SK-N-SH treated with all-trans-retinoic acid at 6 μM for 48 hours (cell line): ENCODE data around the gene LIMK1.

Experiments
- CREB5 ChIP-seq: fragments of 250-450 bp; sonication (Bioruptor Pico); IDR thresholded peaks from 2 replicates; pipeline ENCODE4 v1.5.1; 2020; ENCODE audit warnings: low read depth, mild to moderate bottlenecking, moderate library complexity
- ESRRG ChIP-seq: fragments of 250-450 bp; sonication (Bioruptor Pico); IDR thresholded peaks from 2 replicates; pipeline ENCODE4 v1.6.1; 2021; ENCODE audit warnings: mild to moderate bottlenecking
- ISL1 ChIP-seq: fragments of 250-450 bp; sonication (Bioruptor Pico); IDR thresholded peaks from 2 replicates; pipeline ENCODE4 v2.1.2; 2022; ENCODE audit warnings: mild to moderate bottlenecking, moderate library complexity
- OSR1 ChIP-seq: fragments of 250-450 bp; sonication (Bioruptor Pico); IDR thresholded peaks from 2 replicates; pipeline ENCODE4 v1.8.0; 2022; ENCODE audit warnings: moderate library complexity, mild to moderate bottlenecking, inconsistent platforms
- RARB ChIP-seq: fragments of 250-450 bp; sonication (Bioruptor Pico); IDR thresholded peaks from 2 replicates; pipeline ENCODE4 v1.8.0; 2021; ENCODE audit warnings: mild to moderate bottlenecking, moderate library complexity
- TCF4 ChIP-seq: fragments of 250-450 bp; sonication (Bioruptor Pico); IDR thresholded peaks from 2 replicates; pipeline ENCODE4 v1.8.0; 2021; ENCODE audit warnings: mild to moderate bottlenecking, moderate library complexity, borderline replicate concordance
- TOX ChIP-seq: fragments of 250-450 bp; sonication (Bioruptor Pico); IDR thresholded peaks from 2 replicates; pipeline ENCODE4 v1.8.0; 2021; ENCODE audit warnings: mild to moderate bottlenecking, moderate library complexity, borderline replicate concordance
- ZC3H10 ChIP-seq: fragments of 250-450 bp; sonication (Bioruptor Pico); IDR thresholded peaks from 2 replicates; pipeline ENCODE4 v1.5.1; 2021; ENCODE audit warnings: mild to moderate bottlenecking, moderate library complexity
- ZFP3 ChIP-seq: fragments of 250-450 bp; sonication (Bioruptor Pico); IDR thresholded peaks from 2 replicates; pipeline ENCODE4 v1.5.0; 2020; ENCODE audit warnings: mild to moderate bottlenecking, moderate library complexity
- ZFP30 ChIP-seq: fragments of 450-650 bp; formaldehyde crosslinking; IDR thresholded peaks from 2 replicates; pipeline ENCODE4 v1.5.0; 2022; ENCODE audit warnings: mild to moderate bottlenecking, moderate library complexity
- ZNF565 ChIP-seq: fragments of 450-650 bp; formaldehyde crosslinking; conservative IDR thresholded peaks from 2 replicates; pipeline ENCODE4 v1.5.0; 2020; ENCODE audit warnings: low read depth, mild to moderate bottlenecking, moderate library complexity
- TF ChIP-seq, protein P1 (sequence below): fragments of 250-450 bp; sonication (Bioruptor Pico); IDR thresholded peaks from 2 replicates; pipeline ENCODE4 v1.8.0; 2020; ENCODE audit warnings: mild to moderate bottlenecking, moderate library complexity, borderline replicate concordance
- TF ChIP-seq, protein P2 (sequence below): fragments of 250-450 bp; sonication (Bioruptor Pico); IDR thresholded peaks from 2 replicates; pipeline ENCODE4 v1.5.1; 2021; ENCODE audit warnings: mild to moderate bottlenecking, moderate library complexity
- TF ChIP-seq, protein P3 (sequence below): fragments of 250-450 bp; sonication (Bioruptor Pico); IDR thresholded peaks from 2 replicates; pipeline ENCODE4 v1.8.0; 2021; ENCODE audit warnings: low read depth, mild to moderate bottlenecking, moderate library complexity, borderline replicate concordance

DNA sequence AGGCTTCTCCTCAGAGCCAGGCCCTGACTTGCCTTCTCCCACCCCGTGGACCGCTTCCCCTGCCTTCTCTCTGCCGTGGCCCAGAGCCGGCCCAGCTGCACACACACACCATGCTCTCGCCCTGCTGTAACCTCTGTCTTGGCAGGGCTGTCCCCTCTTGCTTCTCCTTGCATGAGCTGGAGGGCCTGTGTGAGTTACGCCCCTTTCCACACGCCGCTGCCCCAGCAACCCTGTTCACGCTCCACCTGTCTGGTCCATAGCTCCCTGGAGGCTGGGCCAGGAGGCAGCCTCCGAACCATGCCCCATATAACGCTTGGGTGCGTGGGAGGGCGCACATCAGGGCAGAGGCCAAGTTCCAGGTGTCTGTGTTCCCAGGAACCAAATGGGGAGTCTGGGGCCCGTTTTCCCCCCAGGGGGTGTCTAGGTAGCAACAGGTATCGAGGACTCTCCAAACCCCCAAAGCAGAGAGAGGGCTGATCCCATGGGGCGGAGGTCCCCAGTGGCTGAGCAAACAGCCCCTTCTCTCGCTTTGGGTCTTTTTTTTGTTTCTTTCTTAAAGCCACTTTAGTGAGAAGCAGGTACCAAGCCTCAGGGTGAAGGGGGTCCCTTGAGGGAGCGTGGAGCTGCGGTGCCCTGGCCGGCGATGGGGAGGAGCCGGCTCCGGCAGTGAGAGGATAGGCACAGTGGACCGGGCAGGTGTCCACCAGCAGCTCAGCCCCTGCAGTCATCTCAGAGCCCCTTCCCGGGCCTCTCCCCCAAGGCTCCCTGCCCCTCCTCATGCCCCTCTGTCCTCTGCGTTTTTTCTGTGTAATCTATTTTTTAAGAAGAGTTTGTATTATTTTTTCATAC is 38.0 kb downstream of the LIMK1 start:
- TF ChIP-seq CREB5 (CRISPR knock-in tag): no peak
- TF ChIP-seq, protein P1, sequence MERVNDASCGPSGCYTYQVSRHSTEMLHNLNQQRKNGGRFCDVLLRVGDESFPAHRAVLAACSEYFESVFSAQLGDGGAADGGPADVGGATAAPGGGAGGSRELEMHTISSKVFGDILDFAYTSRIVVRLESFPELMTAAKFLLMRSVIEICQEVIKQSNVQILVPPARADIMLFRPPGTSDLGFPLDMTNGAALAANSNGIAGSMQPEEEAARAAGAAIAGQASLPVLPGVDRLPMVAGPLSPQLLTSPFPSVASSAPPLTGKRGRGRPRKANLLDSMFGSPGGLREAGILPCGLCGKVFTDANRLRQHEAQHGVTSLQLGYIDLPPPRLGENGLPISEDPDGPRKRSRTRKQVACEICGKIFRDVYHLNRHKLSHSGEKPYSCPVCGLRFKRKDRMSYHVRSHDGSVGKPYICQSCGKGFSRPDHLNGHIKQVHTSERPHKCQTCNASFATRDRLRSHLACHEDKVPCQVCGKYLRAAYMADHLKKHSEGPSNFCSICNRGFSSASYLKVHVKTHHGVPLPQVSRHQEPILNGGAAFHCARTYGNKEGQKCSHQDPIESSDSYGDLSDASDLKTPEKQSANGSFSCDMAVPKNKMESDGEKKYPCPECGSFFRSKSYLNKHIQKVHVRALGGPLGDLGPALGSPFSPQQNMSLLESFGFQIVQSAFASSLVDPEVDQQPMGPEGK (CRISPR knock-in tag): no peak
- no peak for TF ChIP-seq ISL1 (CRISPR knock-in tag)
- TF ChIP-seq TOX: no peak
- TF ChIP-seq OSR1 (CRISPR knock-in tag): no peak
- no peak for TF ChIP-seq ZFP3 (CRISPR knock-in tag)
- TF ChIP-seq ZNF565 (CRISPR knock-in tag): no peak
- TF ChIP-seq ZC3H10 (CRISPR knock-in tag): no peak
- no peak for TF ChIP-seq ZFP30 (CRISPR knock-in tag)
- no peak for TF ChIP-seq RARB (CRISPR knock-in tag)
- TF ChIP-seq, protein P2, sequence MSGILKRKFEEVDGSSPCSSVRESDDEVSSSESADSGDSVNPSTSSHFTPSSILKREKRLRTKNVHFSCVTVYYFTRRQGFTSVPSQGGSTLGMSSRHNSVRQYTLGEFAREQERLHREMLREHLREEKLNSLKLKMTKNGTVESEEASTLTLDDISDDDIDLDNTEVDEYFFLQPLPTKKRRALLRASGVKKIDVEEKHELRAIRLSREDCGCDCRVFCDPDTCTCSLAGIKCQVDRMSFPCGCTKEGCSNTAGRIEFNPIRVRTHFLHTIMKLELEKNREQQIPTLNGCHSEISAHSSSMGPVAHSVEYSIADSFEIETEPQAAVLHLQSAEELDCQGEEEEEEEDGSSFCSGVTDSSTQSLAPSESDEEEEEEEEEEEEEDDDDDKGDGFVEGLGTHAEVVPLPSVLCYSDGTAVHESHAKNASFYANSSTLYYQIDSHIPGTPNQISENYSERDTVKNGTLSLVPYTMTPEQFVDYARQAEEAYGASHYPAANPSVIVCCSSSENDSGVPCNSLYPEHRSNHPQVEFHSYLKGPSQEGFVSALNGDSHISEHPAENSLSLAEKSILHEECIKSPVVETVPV: no peak
- TF ChIP-seq TCF4: no peak
- TF ChIP-seq ESRRG (CRISPR knock-in tag): no peak
- TF ChIP-seq, protein P3, sequence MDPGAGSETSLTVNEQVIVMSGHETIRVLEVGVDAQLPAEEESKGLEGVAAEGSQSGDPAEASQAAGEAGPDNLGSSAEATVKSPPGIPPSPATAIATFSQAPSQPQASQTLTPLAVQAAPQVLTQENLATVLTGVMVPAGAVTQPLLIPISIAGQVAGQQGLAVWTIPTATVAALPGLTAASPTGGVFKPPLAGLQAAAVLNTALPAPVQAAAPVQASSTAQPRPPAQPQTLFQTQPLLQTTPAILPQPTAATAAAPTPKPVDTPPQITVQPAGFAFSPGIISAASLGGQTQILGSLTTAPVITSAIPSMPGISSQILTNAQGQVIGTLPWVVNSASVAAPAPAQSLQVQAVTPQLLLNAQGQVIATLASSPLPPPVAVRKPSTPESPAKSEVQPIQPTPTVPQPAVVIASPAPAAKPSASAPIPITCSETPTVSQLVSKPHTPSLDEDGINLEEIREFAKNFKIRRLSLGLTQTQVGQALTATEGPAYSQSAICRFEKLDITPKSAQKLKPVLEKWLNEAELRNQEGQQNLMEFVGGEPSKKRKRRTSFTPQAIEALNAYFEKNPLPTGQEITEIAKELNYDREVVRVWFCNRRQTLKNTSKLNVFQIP (CRISPR knock-in tag): no peak
